HK-2 (cell line): ENCODE measurements around the gene C3orf18.
"Not testable (repeated sequence)": the region's sequence is repeated elsewhere in the genome, so short reads cannot be mapped to it uniquely, and the experiment has no call there.

Experiments used
- DNase-seq: peaks from one replicate; pipeline ENCODE4 v3.0.0-alpha.2; 2018; ENCODE audit not compliant: unreplicated experiment

The C3orf18 gene

DNA sequence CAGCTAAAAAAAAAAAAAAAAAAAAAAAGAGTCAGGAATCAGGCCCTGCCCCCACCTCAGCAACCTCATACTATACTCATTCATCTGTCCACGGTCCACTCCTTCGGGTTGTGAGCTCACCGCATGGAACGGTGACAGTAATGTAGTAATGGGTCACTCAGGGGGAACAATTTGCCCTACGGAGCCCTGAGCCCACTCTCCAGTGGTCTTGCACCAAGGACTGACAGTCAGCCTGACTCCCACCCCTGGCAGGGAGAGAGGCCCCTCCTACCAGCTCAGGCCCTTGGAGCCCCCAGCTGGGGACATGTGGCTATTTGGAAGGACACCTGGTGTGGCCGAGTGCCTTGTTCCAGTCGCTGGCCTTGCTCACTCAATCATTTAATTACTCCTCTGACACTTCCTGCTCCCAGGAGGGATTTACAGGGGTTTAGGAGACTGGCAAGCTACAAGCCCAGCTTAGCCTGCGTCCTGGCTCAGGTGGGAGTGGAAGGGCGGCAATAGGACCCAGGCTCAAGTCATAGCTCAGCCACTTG lies 44.2 kb downstream of the C3orf18 start:
- DNase-seq, result no peak

DNA sequence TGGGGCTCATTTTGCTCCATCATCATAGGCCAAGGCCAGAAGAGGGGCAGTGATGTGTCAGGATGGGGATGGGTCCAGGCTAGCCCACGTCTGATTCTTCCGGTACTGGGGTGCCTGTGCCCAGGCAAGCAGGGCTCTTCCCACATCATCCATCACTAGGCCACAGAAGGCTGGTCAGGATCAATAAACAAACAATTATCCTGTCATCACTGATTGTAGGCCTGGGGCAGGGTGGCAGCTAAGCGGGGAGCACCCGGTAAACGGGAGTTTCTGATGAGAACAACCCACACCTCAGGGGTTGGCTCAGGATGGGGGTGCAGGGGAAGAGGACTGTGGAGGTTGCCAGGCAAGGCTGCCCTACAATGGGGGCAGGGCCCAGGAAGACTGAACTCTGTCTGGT lies 46.0 kb downstream of the C3orf18 start:
- no peak for DNase-seq

DNA sequence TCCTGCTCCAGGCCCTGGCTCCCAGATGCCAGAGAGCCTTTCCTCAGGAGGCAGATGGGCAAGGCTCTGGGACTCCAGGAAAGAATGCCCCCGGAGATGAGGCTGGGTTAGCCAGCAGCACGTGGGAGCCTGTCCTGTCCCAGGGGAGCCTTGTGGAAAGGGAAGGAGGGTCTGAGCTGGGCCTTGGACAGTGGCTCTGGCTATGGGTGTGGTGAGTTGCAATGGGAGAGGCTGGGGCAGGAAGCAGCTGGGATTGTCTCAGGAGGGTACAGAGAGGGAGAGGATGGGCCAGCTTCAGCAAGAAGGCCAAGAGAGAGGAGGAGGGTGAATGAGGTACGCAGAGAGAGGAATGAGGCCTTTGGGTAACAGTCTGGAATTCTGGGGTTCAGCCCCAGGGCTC lies 46.7 kb downstream of the C3orf18 start:
- DNase-seq, result no peak

DNA sequence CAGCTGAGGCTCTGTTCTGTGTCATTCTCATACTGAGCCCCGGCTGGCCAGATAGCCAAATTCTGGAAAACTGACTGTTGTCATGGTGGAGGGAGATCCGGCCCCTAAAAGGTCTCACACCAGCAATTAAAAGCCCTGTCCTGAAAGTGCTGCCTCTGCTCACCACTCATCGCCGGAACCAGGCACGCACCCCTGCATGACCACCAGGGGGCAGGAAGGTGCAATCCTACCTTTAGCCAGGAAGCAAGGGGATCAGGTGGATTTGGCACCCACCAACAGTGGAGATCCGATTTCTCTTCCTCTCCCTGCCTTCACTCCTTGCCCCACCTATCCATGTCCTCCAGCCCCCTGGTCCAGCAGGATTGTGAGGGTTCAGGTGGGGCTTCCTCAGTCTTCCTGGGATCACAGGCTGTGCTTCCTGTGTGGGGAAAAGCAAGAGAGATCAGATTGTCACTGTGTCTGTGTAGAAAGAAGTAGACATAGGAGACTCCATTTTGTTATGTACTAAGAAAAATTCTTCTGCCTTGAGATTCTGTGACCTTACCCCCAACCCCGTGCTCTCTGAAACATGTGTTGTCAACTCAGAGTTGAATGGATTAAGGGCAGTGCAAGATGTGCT lies 48.0 kb downstream of the C3orf18 start:
- DNase-seq, result peak; percentile 51

DNA sequence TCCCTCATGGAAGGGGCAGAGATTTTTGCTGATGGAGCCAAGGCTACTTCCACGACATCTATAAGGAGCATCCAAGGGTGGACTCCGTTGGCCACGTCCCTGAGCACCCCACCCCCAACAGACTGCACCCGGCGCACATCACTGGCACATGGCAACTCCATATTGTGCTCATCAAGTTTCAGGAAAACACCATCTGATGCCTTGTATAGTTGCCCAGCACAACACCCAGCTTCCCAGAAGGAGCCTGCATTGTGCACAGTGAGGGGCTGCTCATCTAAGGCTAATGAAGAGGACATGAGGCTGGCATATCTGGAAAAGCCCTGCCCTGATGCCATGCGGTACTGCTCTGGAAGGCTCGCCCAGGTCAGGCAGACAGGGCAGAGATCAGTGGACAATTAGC lies 49.1 kb downstream of the C3orf18 start:
- no peak for DNase-seq

DNA sequence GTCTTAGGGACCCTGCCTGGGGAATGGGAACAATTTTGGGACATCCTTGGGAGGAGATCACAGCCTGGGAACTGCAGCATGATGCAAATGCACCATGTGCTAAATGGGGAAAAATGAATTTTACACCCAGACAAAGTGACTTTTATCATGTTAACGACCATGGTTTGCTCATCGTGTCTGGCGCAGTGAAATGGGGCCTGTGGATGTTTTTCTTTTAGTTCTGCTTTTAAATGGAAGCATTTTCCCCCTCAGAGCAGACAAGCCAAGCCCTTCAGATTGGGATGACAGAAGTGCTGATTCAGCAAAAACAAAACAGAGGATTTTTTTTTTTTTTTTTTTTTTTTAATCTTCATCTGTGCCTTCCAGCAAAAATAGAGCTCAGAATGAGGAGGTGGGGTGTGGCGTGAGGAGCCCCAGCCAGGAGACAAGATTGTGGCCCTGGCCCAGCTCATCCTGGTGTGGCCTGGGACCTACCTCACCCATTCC lies 49.8 kb downstream of the C3orf18 start:
- DNase-seq, result no peak

DNA sequence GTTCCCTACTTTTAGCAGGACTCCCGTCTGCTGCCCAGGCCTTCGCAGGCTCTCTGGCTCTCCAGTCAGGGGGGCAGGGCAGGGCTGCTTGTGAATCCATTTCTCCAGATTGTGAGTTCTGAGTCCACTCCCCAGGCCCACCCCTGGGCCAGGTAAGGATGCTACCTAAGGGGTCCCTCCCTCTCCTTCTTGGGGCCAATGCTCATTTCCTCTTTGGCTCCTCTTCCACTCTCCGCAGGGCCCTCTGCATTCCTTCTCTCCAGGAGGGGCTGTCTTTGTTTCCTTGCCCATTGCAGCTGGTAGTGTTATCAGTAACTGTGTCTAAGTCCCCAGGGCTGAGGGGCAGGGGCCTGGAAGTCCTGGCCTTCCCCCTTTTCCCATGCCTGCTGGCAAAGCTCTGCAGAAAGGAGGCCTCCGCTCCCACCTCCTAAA lies 51.1 kb downstream of the C3orf18 start:
- DNase-seq, result no peak

DNA sequence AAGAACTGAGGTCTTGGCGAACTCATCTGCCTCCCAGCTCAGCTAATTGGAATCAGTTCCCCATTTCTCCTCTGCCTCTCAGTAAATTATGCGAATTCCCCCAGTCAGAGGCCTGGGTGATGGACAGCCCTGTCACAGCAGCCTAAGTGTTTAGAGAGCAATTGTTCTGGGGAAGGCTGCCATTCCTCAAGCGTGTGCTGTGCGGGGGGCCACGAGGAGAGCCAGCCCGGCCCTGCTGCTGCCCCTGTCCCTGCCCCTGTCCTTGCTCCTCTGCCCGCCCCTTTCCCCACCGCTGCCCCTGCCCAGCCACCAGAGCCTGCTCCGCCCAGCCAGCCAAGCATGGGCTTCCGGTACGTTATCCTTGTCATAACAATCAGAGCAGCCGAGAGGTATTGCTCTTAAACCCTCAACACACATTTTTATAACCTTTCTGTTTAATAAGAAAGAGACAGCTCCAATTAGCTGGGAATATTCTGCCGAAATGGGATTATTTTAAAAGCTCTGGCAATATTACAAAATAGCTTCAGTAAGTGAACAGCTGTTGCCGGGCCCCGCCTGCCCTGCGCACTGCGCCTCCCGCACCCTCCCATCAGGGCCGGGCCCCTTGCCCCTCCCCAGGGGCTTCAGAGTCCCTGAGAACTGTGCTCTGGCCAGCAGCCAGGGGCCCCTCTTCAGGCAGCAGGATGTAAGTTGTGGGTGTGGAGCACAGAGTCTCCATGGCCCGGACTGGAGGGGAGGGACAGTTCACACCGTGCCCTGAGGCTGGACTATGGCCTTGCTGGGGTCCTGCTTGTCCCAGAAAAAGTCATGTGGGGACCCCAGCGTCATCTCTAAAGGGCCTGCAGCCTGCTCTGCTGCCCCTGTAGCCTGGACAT lies 51.7 kb downstream of the C3orf18 start:
- no peak for DNase-seq

DNA sequence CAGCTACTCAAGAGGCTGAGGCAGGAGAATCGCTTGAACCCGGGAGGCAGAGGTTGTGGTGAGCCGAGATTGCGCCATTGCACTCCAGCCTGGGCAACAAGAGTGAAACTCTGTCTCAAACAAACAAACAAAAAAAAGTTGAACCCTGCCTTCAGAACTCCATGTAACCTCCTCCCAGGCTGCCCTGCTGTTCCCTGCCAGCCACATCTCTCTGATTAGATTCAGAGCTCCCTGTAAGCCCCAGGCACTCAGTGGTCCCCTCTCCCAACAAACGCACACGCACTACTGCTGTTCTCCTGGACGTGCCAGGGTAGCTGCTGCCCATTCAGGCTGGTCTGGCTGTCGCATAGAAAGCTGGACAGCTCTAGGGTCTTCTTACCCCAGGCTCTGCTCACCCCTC lies 54.6 kb downstream of the C3orf18 start:
- not testable (repeated sequence) for DNase-seq

DNA sequence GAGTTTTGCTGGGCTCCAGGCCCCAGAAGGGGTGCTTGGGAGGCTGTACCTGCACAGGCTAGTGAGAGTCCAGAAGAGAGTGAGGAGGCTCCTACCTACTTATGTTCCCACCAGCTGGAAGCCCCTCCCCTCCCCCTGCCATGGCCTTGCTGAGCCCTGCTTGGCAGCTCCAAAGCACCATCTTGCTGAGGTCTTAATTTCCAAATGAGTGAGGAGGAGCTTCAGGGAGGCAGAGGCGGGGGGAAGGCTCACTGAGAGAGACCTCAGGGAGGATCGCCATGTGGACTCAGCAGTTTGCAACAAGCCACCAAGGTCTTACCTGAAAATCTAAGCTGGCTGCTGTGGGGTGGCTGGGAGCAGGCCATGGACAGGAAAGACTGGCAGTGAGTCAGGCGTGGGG lies 55.4 kb downstream of the C3orf18 start:
- no peak for DNase-seq

DNA sequence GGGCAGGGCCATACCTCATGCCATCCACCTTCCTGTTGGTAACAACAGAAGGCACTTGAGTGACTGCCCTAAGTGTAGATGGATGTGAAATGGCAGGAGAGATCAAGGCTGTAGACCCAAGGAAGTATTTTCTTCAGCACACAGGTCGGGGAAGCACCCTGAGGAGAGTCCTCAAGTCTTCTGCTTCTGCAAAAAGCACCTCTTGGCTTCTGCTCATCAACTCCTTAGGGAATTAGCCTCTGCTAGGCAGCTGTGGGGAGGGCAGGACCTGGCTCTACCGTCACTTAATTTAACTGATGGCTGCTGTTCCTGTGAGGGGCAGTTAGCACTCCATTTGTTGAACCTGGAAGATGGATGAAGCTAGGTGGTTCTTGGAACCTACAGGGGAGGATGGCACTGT lies 57.2 kb downstream of the C3orf18 start:
- DNase-seq, result no peak

DNA sequence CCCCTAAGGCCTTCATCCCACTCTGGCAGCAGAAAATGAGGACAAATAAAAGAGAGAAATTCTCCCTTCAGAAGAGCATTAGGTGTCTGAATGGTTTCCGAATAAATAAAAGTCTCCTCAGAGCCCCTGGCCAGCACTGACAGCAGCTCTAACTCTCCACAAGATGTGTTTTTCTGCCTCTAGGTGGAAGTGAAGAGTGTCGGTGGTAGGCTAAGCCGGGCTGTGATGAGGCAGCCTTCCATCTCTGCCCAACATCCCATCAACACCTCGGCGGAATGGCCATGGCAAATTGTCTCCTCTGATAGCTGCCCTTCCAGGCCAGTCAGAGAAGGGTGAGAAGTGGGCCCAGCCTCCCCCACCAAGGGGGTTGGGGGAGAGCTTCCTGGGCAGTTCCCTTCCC lies 57.8 kb downstream of the C3orf18 start:
- DNase-seq, result no peak

DNA sequence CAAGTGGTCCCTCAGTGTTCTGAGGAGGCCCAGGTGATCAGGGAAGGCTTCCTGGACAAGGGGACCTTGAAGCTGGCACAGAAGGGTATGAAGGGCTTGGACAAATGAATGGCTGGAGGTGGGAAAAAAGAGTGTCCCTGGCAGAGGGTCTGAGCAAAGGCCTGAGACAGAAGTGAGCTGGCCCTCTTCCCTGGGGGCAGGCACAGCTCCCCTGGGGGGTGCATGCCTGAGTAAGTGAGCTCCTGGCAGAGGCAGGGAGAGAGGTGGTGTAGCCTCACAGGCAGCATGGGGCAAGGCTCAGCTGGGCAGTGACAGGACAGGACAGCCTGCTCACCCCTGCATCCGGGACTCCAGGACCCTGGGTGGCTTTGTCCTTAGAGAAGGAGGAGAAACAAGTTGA lies 58.7 kb downstream of the C3orf18 start:
- no peak for DNase-seq
